HepG2 (cell line): ENCODE results near the gene NCR3LG1. TPM values are rescaled to one million over a fixed set of nuclear protein-coding genes. Genes with fewer than 3 reads are reported as not detected.

ENCODE experiments used
- BCL6 ChIP-seq: IDR thresholded peaks from 2 replicates; pipeline ENCODE4 v1.6.1; 2016; ENCODE audit warnings: missing genetic modification reagents, missing compliant biosample characterization
- HOXA9 ChIP-seq: sonication (generic); formaldehyde crosslinking; IDR thresholded peaks from 2 replicates; pipeline ENCODE4 v1.8.1; 2022; ENCODE audit warnings: missing genetic modification reagents, mild to moderate bottlenecking, moderate library complexity, borderline replicate concordance
- KMT2B ChIP-seq: IDR thresholded peaks from 2 replicates; pipeline ENCODE4 v1.6.1; 2016; ENCODE audit warnings: missing genetic modification reagents, missing compliant biosample characterization
- MXD4 ChIP-seq: IDR thresholded peaks from 2 replicates; pipeline ENCODE4 v1.6.1; 2016; ENCODE audit warnings: mild to moderate bottlenecking, missing biosample characterization, missing genetic modification reagents
- MYNN ChIP-seq: sonication (generic); formaldehyde crosslinking; IDR thresholded peaks from 2 replicates; pipeline ENCODE4 v1.4.0; 2020; ENCODE audit warnings: mild to moderate bottlenecking, low read depth, missing genetic modification reagents
- NR1H2 ChIP-seq: sonication (generic); formaldehyde crosslinking; IDR thresholded peaks from 2 replicates; pipeline ENCODE4 v1.8.1; 2022; ENCODE audit warnings: low read depth, missing genetic modification reagents, borderline replicate concordance
- SRY ChIP-seq: sonication (generic); formaldehyde crosslinking; IDR thresholded peaks from 2 replicates; pipeline ENCODE4 v1.8.0; 2022; ENCODE audit warnings: mild to moderate bottlenecking, missing genetic modification reagents
- TBP ChIP-seq: sonication (generic); formaldehyde crosslinking; IDR thresholded peaks from 2 replicates; pipeline ENCODE4 v1.5.0; 2020; ENCODE audit warnings: missing genetic modification reagents
- ZNF136 ChIP-seq: sonication (generic); formaldehyde crosslinking; IDR thresholded peaks from 2 replicates; pipeline ENCODE4 v1.8.1; 2022; ENCODE audit warnings: low read depth, mild to moderate bottlenecking, moderate library complexity, missing genetic modification reagents
- ZNF296 ChIP-seq: sonication (generic); formaldehyde crosslinking; conservative IDR thresholded peaks from 2 replicates; pipeline ENCODE4 v1.5.0; 2020; ENCODE audit warnings: mild to moderate bottlenecking, missing genetic modification reagents
- ZNF570 ChIP-seq: sonication (generic); formaldehyde crosslinking; IDR thresholded peaks from 2 replicates; pipeline ENCODE4 v1.4.0; 2020; ENCODE audit warnings: mild to moderate bottlenecking, missing genetic modification reagents, borderline replicate concordance
- polyA plus RNA-seq, 8 experiments: library from polyadenylated mRNA; depleted of rRNA in 3 of 8; stranded (reverse) in 7 of 8; unstranded in 1 of 8; fragments of >200 nt; fragmentation: Illumina TruSeq in 4 of 8; extraction: Trizol in 4 of 8; gene quantifications; 2 replicates each; pipeline versions ENCODE4 v1.2.1 to v1.2.3, GENCODE V29; 2011 to 2016; ENCODE audit warnings: low read depth in 4 of 8, missing spikeins in 1 of 8, mixed read lengths in 1 of 8; ENCODE audit not compliant: insufficient read depth in 1 of 8
- total RNA-seq, 5 experiments: library from RNA; depleted of rRNA; stranded (reverse); fragments of >200 nt; fragmentation: Illumina TruSeq; extraction: Trizol; gene quantifications; 2 replicates each; pipeline ENCODE4 v1.2.3, GENCODE V29; 2016; ENCODE audit warnings: low read depth in 1 of 5
- TF ChIP-seq, protein P1 (sequence below): sonication (generic); formaldehyde crosslinking; IDR thresholded peaks from 2 replicates; pipeline ENCODE4 v1.4.0; 2020; ENCODE audit warnings: missing genetic modification reagents
- TF ChIP-seq, protein P2 (sequence below): sonication (generic); formaldehyde crosslinking; IDR thresholded peaks from 2 replicates; pipeline ENCODE4 v1.4.0; 2020; ENCODE audit warnings: mild to moderate bottlenecking, missing genetic modification reagents
- TF ChIP-seq, protein P3 (sequence below): sonication (generic); formaldehyde crosslinking; IDR thresholded peaks from 2 replicates; pipeline ENCODE4 v1.5.0; 2020; ENCODE audit warnings: missing genetic modification reagents, mild to moderate bottlenecking, borderline replicate concordance
- TF ChIP-seq, protein P4 (sequence below): sonication (generic); formaldehyde crosslinking; IDR thresholded peaks from 2 replicates; pipeline ENCODE4 v1.8.1; 2023; ENCODE audit warnings: missing genetic modification reagents, mild to moderate bottlenecking, borderline replicate concordance
- TF ChIP-seq, protein P5 (sequence below): IDR thresholded peaks from 2 replicates; pipeline ENCODE4 v1.6.1; 2012; ENCODE audit warnings: low read length, improper control_type of control experiment
- TF ChIP-seq, protein P6 (sequence below), 2 experiments: IDR thresholded peaks; 2 replicates each; pipeline ENCODE4 v1.6.1; 2011 to 2012; ENCODE audit warnings: low read length in 2 of 2, borderline replicate concordance in 1 of 2, low read depth in 1 of 2, mild to moderate bottlenecking in 1 of 2, moderate library complexity in 1 of 2

Gene NCR3LG1
- total and polyA plus RNA-seq, 2 of the 13 experiments (the other 11 are each of a cell fraction or from before 2014, with no cell fraction given): 16.1 to 25.1 TPM

DNA sequence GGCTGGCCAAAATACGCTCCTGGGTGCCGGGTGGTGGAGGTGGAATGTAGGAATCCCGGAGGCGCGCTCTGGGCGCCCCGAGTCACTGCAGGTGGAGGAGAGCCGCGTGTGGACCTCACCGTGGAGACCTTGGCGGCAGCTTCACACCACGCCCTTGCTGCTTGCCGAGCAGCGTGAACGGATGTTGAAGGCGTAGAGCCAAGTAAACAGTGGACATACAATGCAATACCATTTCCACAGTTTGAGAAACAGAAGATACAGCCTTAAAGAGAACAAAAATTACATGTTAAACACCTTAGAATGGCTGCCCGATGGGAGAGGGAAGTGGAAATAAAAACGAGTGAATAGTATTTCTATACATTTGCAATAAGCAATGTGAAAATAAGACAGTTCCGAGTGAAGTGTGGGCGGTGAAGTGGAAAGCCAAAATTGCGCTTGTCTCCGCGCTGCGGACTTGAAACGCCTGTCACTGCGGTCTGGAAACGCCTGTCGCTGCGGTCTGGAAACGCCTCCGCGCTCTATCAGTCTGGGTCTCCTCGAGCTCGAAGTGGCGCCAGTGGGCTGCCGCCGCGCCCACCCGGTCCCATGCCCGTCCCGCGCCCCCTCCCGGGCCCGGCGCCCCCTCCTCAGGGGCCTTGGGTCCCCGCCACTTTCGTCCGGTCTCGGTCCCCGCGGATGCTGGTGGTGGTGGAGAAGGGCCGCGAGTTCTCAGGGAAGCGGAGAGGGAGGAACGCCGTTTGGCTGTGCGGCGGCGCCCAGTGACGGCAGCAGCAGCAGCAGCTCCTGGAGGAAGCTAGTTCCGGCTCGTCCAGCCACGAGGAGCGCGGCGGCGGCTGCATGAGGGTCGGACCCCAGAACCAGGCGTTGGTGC is 1.6 kb downstream of the NCR3LG1 start (continued):
- TF ChIP-seq, protein P1, sequence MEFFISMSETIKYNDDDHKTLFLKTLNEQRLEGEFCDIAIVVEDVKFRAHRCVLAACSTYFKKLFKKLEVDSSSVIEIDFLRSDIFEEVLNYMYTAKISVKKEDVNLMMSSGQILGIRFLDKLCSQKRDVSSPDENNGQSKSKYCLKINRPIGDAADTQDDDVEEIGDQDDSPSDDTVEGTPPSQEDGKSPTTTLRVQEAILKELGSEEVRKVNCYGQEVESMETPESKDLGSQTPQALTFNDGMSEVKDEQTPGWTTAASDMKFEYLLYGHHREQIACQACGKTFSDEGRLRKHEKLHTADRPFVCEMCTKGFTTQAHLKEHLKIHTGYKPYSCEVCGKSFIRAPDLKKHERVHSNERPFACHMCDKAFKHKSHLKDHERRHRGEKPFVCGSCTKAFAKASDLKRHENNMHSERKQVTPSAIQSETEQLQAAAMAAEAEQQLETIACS (CRISPR knock-in tag): no peak
- TF ChIP-seq HOXA9 (no peak), ZNF136 (CRISPR knock-in tag) (no peak), ZNF570 (CRISPR knock-in tag) (0 out of 2 replicates have a peak, but pooled peaks have one; percentile 45), MXD4 (CRISPR knock-in tag) (peak; percentile 76), ZNF296 (CRISPR knock-in tag) (peak; percentile 16; the same call in 1 of the 2 replicates), SRY (CRISPR knock-in tag) (peak; percentile 78; the same call in 1 of the 2 replicates), KMT2B (peak; percentile 82), NR1H2 (CRISPR knock-in tag) (0 out of 2 replicates have a peak, but pooled peaks have one; percentile 62), MYNN (no peak), BCL6 (CRISPR knock-in tag) (peak; percentile 50; the same call in 1 of the 2 replicates), TBP (CRISPR knock-in tag) (no peak)
- TF ChIP-seq, protein P2, sequence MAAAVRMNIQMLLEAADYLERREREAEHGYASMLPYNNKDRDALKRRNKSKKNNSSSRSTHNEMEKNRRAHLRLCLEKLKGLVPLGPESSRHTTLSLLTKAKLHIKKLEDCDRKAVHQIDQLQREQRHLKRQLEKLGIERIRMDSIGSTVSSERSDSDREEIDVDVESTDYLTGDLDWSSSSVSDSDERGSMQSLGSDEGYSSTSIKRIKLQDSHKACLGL (CRISPR knock-in tag): peak; percentile 90
- TF ChIP-seq, protein P3, sequence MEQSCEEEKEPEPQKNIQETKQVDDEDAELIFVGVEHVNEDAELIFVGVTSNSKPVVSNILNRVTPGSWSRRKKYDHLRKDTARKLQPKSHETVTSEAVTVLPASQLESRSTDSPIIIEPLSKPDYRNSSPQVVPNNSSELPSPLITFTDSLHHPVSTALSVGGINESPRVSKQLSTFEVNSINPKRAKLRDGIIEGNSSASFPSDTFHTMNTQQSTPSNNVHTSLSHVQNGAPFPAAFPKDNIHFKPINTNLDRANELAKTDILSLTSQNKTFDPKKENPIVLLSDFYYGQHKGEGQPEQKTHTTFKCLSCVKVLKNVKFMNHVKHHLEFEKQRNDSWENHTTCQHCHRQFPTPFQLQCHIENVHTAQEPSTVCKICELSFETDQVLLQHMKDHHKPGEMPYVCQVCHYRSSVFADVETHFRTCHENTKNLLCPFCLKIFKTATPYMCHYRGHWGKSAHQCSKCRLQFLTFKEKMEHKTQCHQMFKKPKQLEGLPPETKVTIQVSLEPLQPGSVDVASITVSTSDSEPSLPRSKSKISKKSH (CRISPR knock-in tag): no peak
- TF ChIP-seq, protein P4, sequence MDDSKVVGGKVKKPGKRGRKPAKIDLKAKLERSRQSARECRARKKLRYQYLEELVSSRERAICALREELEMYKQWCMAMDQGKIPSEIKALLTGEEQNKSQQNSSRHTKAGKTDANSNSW: no peak
- TF ChIP-seq, protein P5, sequence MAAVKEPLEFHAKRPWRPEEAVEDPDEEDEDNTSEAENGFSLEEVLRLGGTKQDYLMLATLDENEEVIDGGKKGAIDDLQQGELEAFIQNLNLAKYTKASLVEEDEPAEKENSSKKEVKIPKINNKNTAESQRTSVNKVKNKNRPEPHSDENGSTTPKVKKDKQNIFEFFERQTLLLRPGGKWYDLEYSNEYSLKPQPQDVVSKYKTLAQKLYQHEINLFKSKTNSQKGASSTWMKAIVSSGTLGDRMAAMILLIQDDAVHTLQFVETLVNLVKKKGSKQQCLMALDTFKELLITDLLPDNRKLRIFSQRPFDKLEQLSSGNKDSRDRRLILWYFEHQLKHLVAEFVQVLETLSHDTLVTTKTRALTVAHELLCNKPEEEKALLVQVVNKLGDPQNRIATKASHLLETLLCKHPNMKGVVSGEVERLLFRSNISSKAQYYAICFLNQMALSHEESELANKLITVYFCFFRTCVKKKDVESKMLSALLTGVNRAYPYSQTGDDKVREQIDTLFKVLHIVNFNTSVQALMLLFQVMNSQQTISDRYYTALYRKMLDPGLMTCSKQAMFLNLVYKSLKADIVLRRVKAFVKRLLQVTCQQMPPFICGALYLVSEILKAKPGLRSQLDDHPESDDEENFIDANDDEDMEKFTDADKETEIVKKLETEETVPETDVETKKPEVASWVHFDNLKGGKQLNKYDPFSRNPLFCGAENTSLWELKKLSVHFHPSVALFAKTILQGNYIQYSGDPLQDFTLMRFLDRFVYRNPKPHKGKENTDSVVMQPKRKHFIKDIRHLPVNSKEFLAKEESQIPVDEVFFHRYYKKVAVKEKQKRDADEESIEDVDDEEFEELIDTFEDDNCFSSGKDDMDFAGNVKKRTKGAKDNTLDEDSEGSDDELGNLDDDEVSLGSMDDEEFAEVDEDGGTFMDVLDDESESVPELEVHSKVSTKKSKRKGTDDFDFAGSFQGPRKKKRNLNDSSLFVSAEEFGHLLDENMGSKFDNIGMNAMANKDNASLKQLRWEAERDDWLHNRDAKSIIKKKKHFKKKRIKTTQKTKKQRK: no peak
- TF ChIP-seq, protein P6, sequence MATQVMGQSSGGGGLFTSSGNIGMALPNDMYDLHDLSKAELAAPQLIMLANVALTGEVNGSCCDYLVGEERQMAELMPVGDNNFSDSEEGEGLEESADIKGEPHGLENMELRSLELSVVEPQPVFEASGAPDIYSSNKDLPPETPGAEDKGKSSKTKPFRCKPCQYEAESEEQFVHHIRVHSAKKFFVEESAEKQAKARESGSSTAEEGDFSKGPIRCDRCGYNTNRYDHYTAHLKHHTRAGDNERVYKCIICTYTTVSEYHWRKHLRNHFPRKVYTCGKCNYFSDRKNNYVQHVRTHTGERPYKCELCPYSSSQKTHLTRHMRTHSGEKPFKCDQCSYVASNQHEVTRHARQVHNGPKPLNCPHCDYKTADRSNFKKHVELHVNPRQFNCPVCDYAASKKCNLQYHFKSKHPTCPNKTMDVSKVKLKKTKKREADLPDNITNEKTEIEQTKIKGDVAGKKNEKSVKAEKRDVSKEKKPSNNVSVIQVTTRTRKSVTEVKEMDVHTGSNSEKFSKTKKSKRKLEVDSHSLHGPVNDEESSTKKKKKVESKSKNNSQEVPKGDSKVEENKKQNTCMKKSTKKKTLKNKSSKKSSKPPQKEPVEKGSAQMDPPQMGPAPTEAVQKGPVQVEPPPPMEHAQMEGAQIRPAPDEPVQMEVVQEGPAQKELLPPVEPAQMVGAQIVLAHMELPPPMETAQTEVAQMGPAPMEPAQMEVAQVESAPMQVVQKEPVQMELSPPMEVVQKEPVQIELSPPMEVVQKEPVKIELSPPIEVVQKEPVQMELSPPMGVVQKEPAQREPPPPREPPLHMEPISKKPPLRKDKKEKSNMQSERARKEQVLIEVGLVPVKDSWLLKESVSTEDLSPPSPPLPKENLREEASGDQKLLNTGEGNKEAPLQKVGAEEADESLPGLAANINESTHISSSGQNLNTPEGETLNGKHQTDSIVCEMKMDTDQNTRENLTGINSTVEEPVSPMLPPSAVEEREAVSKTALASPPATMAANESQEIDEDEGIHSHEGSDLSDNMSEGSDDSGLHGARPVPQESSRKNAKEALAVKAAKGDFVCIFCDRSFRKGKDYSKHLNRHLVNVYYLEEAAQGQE (IDR thresholded peaks at IDR 0.05; ENCODE audit: borderline replicate concordance in 1 of 2, low read depth in 1 of 2, low read length in 2 of 2): no peak
